Lower leg skin (tissue), 3 donors: ENCODE measurements around the gene RGMB.

ENCODE experiments used
- POLR2A ChIP-seq, 2 donors: fragments of 450-650 bp; IDR thresholded peaks; one replicate each; pipeline ENCODE4 v1.6.1; 2016 to 2017; ENCODE audit warnings: antibody characterized with exemption in 2 of 2, mild to moderate bottlenecking in 1 of 2, moderate library complexity in 1 of 2
- TF ChIP-seq, protein P1 (sequence below), 3 donors: fragments of 450-650 bp; IDR thresholded peaks; one replicate each; pipeline ENCODE4 v1.5.1; 2016; ENCODE audit warnings: antibody characterized with exemption in 3 of 3, mild to moderate bottlenecking in 3 of 3, moderate library complexity in 2 of 3

DNA sequence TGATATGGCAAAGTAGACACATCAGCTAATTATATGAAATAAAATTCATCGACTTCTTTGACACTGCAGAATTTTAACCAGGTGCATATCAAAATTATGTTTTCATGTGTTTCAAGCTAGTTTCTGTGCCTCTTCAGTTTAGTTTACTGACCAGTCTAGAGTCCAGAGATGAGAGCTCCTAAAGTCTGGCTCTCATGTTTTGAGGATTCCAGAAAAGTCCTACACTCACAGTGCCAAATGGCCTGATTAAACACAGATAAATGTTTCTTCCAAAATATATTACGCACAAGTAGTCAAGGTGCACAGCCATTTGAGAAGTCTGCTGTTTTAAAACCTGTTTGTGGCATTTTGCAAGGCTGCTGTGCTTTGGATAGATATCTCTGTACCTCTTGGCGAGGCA, 15.6 kb downstream of the RGMB start:
- TF ChIP-seq, protein P1, sequence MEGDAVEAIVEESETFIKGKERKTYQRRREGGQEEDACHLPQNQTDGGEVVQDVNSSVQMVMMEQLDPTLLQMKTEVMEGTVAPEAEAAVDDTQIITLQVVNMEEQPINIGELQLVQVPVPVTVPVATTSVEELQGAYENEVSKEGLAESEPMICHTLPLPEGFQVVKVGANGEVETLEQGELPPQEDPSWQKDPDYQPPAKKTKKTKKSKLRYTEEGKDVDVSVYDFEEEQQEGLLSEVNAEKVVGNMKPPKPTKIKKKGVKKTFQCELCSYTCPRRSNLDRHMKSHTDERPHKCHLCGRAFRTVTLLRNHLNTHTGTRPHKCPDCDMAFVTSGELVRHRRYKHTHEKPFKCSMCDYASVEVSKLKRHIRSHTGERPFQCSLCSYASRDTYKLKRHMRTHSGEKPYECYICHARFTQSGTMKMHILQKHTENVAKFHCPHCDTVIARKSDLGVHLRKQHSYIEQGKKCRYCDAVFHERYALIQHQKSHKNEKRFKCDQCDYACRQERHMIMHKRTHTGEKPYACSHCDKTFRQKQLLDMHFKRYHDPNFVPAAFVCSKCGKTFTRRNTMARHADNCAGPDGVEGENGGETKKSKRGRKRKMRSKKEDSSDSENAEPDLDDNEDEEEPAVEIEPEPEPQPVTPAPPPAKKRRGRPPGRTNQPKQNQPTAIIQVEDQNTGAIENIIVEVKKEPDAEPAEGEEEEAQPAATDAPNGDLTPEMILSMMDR (IDR thresholded peaks at IDR 0.05): no peak
- TF ChIP-seq POLR2A (IDR thresholded peaks at IDR 0.05): no peak
